Activated naive CD8-positive, alpha-beta T cell treated with anti-CD3 and anti-CD28 coated beads, Interleukin-2, amount 50 U/mL, for 24 hours (primary cell): Measurements from ENCODE around the gene MYOCOS.
"Not testable (repeated sequence)": the region's sequence is repeated elsewhere in the genome, so short reads cannot be mapped to it uniquely, and the experiment has no call there.

Source experiments
- ATAC-seq: fragments of 150-1000 bp; cut with Tn5 transposase; one replicate; pipeline ENCODE4 v1.10.0; 2021
- DNase-seq: peaks from one replicate; pipeline ENCODE4 v3.0.0; 2021
- H3K27ac Mint-ChIP-seq: one replicate; pipeline ENCODE4 v1.8.0; 2021; ENCODE audit warnings: mild to moderate bottlenecking, mixed read lengths
- H3K27me3 Mint-ChIP-seq: one replicate; pipeline ENCODE4 v1.8.0; 2021; ENCODE audit warnings: mixed read lengths
- H3K36me3 Mint-ChIP-seq: one replicate; pipeline ENCODE4 v1.8.0; 2021; ENCODE audit warnings: low read depth, mixed read lengths
- H3K4me1 Mint-ChIP-seq: one replicate; pipeline ENCODE4 v1.8.0; 2021; ENCODE audit warnings: mixed read lengths
- H3K4me3 Mint-ChIP-seq: one replicate; pipeline ENCODE4 v1.8.0; 2021; ENCODE audit warnings: mild to moderate bottlenecking, moderate library complexity, mixed read lengths
- H3K9me3 Mint-ChIP-seq: one replicate; pipeline ENCODE4 v1.8.0; 2021; ENCODE audit warnings: mixed read lengths

The MYOCOS gene

GRCh38 chr1:171606402-171606941, 15.6 kb upstream of the MYOCOS start:
- ATAC-seq = no peak
- no peaks in the 10 kb centered on the region for H3K27me3 Mint-ChIP-seq
- H3K27ac Mint-ChIP-seq = no peak overlapping the region
- H3K36me3 Mint-ChIP-seq = no peaks in the 10 kb centered on the region
- H3K4me1 Mint-ChIP-seq = no peaks in the 10 kb centered on the region
- DNase-seq = no peak
- no peak overlapping the region for H3K4me3 Mint-ChIP-seq
- H3K9me3 Mint-ChIP-seq = no peaks in the 10 kb centered on the region

GRCh38 chr1:171610385-171610784, 11.7 kb upstream of the MYOCOS start:
- H3K4me3 Mint-ChIP-seq = no peak overlapping the region
- DNase-seq (no peak), ATAC-seq (no peak)
- H3K9me3 Mint-ChIP-seq = no peaks in the 10 kb centered on the region
- H3K4me1 Mint-ChIP-seq = no peaks in the 10 kb centered on the region
- no peak overlapping the region for H3K27ac Mint-ChIP-seq
- H3K27me3 Mint-ChIP-seq = no peaks in the 10 kb centered on the region
- no peaks in the 10 kb centered on the region for H3K36me3 Mint-ChIP-seq

- no peaks in the 10 kb centered on the region for H3K9me3 Mint-ChIP-seq
- DNase-seq (no peak), ATAC-seq (no peak)
- no peaks in the 10 kb centered on the region for H3K4me1 Mint-ChIP-seq
- no peak overlapping the region for H3K27ac Mint-ChIP-seq
- no peak overlapping the region for H3K4me3 Mint-ChIP-seq
- no peaks in the 10 kb centered on the region for H3K27me3 Mint-ChIP-seq
- no peaks in the 10 kb centered on the region for H3K36me3 Mint-ChIP-seq
Observed at GRCh38 chr1:171611306-171611705, 10.7 kb upstream of the MYOCOS start.

- Mint-ChIP-seq H3K4me1 (no peaks in the 10 kb centered on the region), H3K4me3 (no peak overlapping the region), H3K27me3 (no peaks in the 10 kb centered on the region), H3K27ac (no peak overlapping the region), H3K9me3 (no peaks in the 10 kb centered on the region), H3K36me3 (no peaks in the 10 kb centered on the region)
- DNase-seq (no peak), ATAC-seq (no peak)
Observed at GRCh38 chr1:171613282-171613681, 8.8 kb upstream of the MYOCOS start.

GRCh38 chr1:171615122-171615906, 6.7 kb upstream of the MYOCOS start:
- not testable (repeated sequence) for H3K4me3 Mint-ChIP-seq, H3K9me3 Mint-ChIP-seq, H3K36me3 Mint-ChIP-seq, H3K27me3 Mint-ChIP-seq, H3K27ac Mint-ChIP-seq, H3K4me1 Mint-ChIP-seq, DNase-seq, ATAC-seq

- ATAC-seq (no peak), DNase-seq (no peak)
- no peak overlapping the region for H3K27ac Mint-ChIP-seq
- H3K4me1 Mint-ChIP-seq = no peaks in the 10 kb centered on the region
- H3K9me3 Mint-ChIP-seq = no peaks in the 10 kb centered on the region
- no peaks in the 10 kb centered on the region for H3K27me3 Mint-ChIP-seq
- H3K36me3 Mint-ChIP-seq = no peaks in the 10 kb centered on the region
- H3K4me3 Mint-ChIP-seq = no peak overlapping the region
Observed at GRCh38 chr1:171616586-171616985, 5.5 kb upstream of the MYOCOS start.

- Mint-ChIP-seq H3K9me3 (no peaks in the 10 kb centered on the region), H3K36me3 (no peaks in the 10 kb centered on the region)
Observed at GRCh38 chr1:171623651-171624331, 1.7 kb downstream of the MYOCOS start.

GRCh38 chr1:171625225-171625624, 3.2 kb downstream of the MYOCOS start:
- no peaks in the 10 kb centered on the region for H3K9me3 Mint-ChIP-seq
- no peaks in the 10 kb centered on the region for H3K36me3 Mint-ChIP-seq
- DNase-seq = no peak
- H3K27ac Mint-ChIP-seq = no peak overlapping the region
- ATAC-seq = no peak
- no peaks in the 10 kb centered on the region for H3K27me3 Mint-ChIP-seq
- H3K4me1 Mint-ChIP-seq = no peaks in the 10 kb centered on the region
- no peak overlapping the region for H3K4me3 Mint-ChIP-seq

More at GRCh38 chr1:171623651-171624331, 1.7 kb downstream of the MYOCOS start:
- H3K4me1 Mint-ChIP-seq = no peaks in the 10 kb centered on the region
- no peak overlapping the region for H3K4me3 Mint-ChIP-seq
- ATAC-seq (no peak), DNase-seq (no peak)
- no peak overlapping the region for H3K27ac Mint-ChIP-seq
- H3K27me3 Mint-ChIP-seq = no peaks in the 10 kb centered on the region

GRCh38 chr1:171627020-171627419, 5.0 kb downstream of the MYOCOS start:
- Mint-ChIP-seq H3K36me3 (no peaks in the 10 kb centered on the region), H3K9me3 (no peaks in the 10 kb centered on the region), H3K27me3 (peaks cover 2% of the 10 kb centered on the region), H3K27ac (no peak overlapping the region), H3K4me3 (no peak overlapping the region), H3K4me1 (no peaks in the 10 kb centered on the region)
- DNase-seq (no peak), ATAC-seq (no peak)

GRCh38 chr1:171628225-171628624, 6.2 kb downstream of the MYOCOS start:
- H3K27me3 Mint-ChIP-seq = peaks cover 4% of the 10 kb centered on the region
- no peak overlapping the region for H3K4me3 Mint-ChIP-seq
- no peaks in the 10 kb centered on the region for H3K36me3 Mint-ChIP-seq
- no peak overlapping the region for H3K27ac Mint-ChIP-seq
- DNase-seq = no peak
- H3K4me1 Mint-ChIP-seq = no peaks in the 10 kb centered on the region
- no peak for ATAC-seq
- no peaks in the 10 kb centered on the region for H3K9me3 Mint-ChIP-seq

- DNase-seq = no peak
- H3K9me3 Mint-ChIP-seq = no peaks in the 10 kb centered on the region
- no peak for ATAC-seq
- H3K36me3 Mint-ChIP-seq = no peaks in the 10 kb centered on the region
- no peak overlapping the region for H3K27ac Mint-ChIP-seq
- H3K27me3 Mint-ChIP-seq = peaks cover 4% of the 10 kb centered on the region
- H3K4me3 Mint-ChIP-seq = no peak overlapping the region
- no peaks in the 10 kb centered on the region for H3K4me1 Mint-ChIP-seq
Observed at GRCh38 chr1:171635661-171636060, 13.6 kb downstream of the MYOCOS start.

- ATAC-seq (no peak), DNase-seq (no peak)
- Mint-ChIP-seq H3K4me1 (no peaks in the 10 kb centered on the region), H3K36me3 (no peaks in the 10 kb centered on the region), H3K27ac (no peak overlapping the region), H3K4me3 (no peak overlapping the region), H3K27me3 (peaks cover 4% of the 10 kb centered on the region), H3K9me3 (no peaks in the 10 kb centered on the region)
Observed at GRCh38 chr1:171636141-171636540, 14.1 kb downstream of the MYOCOS start.

GRCh38 chr1:171637928-171638576, 16.0 kb downstream of the MYOCOS start:
- H3K27ac Mint-ChIP-seq = no peak overlapping the region
- no peak overlapping the region for H3K4me3 Mint-ChIP-seq
- peaks cover 3% of the 10 kb centered on the region for H3K27me3 Mint-ChIP-seq
- ATAC-seq = no peak
- DNase-seq = no peak
- no peaks in the 10 kb centered on the region for H3K4me1 Mint-ChIP-seq
- H3K36me3 Mint-ChIP-seq = no peaks in the 10 kb centered on the region
- no peaks in the 10 kb centered on the region for H3K9me3 Mint-ChIP-seq

- H3K27me3 Mint-ChIP-seq = no peaks in the 10 kb centered on the region
- ATAC-seq (no peak), DNase-seq (no peak)
- no peaks in the 10 kb centered on the region for H3K4me1 Mint-ChIP-seq
- H3K9me3 Mint-ChIP-seq = no peaks in the 10 kb centered on the region
- H3K4me3 Mint-ChIP-seq = no peak overlapping the region
- H3K27ac Mint-ChIP-seq = no peak overlapping the region
- H3K36me3 Mint-ChIP-seq = no peaks in the 10 kb centered on the region
Observed at GRCh38 chr1:171640225-171640624, 18.2 kb downstream of the MYOCOS start.
